GM23338 (cell line): ENCODE data around the gene BPI. TPM values are rescaled to one million over a fixed set of nuclear protein-coding genes. Genes with fewer than 3 reads are reported as not detected.

Experiments used
- ATAC-seq: fragments of 200-7000 bp; cut with Tn5 transposase; 3 replicates; pipeline ENCODE4 v1.9.1; 2020
- DNase-seq: peaks from one replicate; pipeline ENCODE4 v3.0.0-alpha.2; 2015; ENCODE audit warnings: low spot score
- H2AFZ ChIP-seq: fragments of 200-600 bp; sonication (generic); 2 replicates; pipeline ENCODE4 v1.8.0; 2016; ENCODE audit warnings: antibody characterized with exemption, mild to moderate bottlenecking, moderate library complexity
- H3F3A ChIP-seq: fragments of 200-600 bp; sonication (generic); replicated peaks from 2 replicates; pipeline ENCODE4 v1.8.0; 2017; ENCODE audit warnings: antibody characterized with exemption, mixed run types, low read depth
- H3K27ac ChIP-seq: fragments of 200-600 bp; sonication (generic); 2 replicates; pipeline ENCODE4 v1.6.1; 2016; ENCODE audit warnings: low read depth
- H3K27me3 ChIP-seq: fragments of 200-600 bp; sonication (generic); 2 replicates; pipeline ENCODE4 v1.8.0; 2016; ENCODE audit warnings: mild to moderate bottlenecking, mixed run types, moderate library complexity; ENCODE audit not compliant: insufficient read depth
- H3K36me3 ChIP-seq: fragments of 200-600 bp; sonication (generic); 2 replicates; pipeline ENCODE4 v1.8.0; 2016; ENCODE audit warnings: mild to moderate bottlenecking; ENCODE audit not compliant: insufficient read depth
- H3K4me1 ChIP-seq: fragments of 200-600 bp; sonication (generic); 2 replicates; pipeline ENCODE4 v1.8.0; 2016; ENCODE audit warnings: mild to moderate bottlenecking, moderate library complexity; ENCODE audit not compliant: insufficient read depth
- H3K4me2 ChIP-seq: fragments of 200-600 bp; sonication (generic); 2 replicates; pipeline ENCODE4 v1.7.1; 2017; ENCODE audit warnings: mixed run types
- H3K4me3 ChIP-seq: fragments of 200-600 bp; sonication (generic); 2 replicates; pipeline ENCODE4 v1.6.1; 2016; ENCODE audit warnings: mixed run types
- H3K79me2 ChIP-seq: fragments of 200-600 bp; sonication (generic); replicated peaks from 2 replicates; pipeline ENCODE4 v1.8.0; 2017; ENCODE audit warnings: mild to moderate bottlenecking; ENCODE audit not compliant: insufficient read depth
- H3K9me2 ChIP-seq: fragments of 200-600 bp; sonication (generic); 2 replicates; pipeline ENCODE4 v1.8.0; 2017; ENCODE audit not compliant: insufficient read depth
- H4K20me1 ChIP-seq: fragments of 200-600 bp; sonication (generic); replicated peaks from 2 replicates; pipeline ENCODE4 v1.8.0; 2017; ENCODE audit warnings: mild to moderate bottlenecking; ENCODE audit not compliant: insufficient read depth
- H3K27ac Mint-ChIP-seq: 2 replicates; pipeline ENCODE4 v1.8.0; 2020; ENCODE audit warnings: inconsistent platforms, mild to moderate bottlenecking, moderate library complexity, mixed read lengths
- H3K27me3 Mint-ChIP-seq: 3 replicates; pipeline ENCODE4 v1.8.0; 2022; ENCODE audit warnings: low read depth, mild to moderate bottlenecking, moderate library complexity, mixed read lengths, inconsistent platforms; ENCODE audit not compliant: insufficient read depth, poor library complexity
- H3K36me3 Mint-ChIP-seq: 3 replicates; pipeline ENCODE4 v1.8.0; 2021; ENCODE audit warnings: low read depth, mild to moderate bottlenecking, inconsistent platforms, moderate library complexity, mixed read lengths
- H3K4me1 Mint-ChIP-seq: 3 replicates; pipeline ENCODE4 v1.8.0; 2020; ENCODE audit warnings: mild to moderate bottlenecking, inconsistent platforms, mixed read lengths
- H3K4me3 Mint-ChIP-seq: 3 replicates; pipeline ENCODE4 v1.8.0; 2021; ENCODE audit warnings: moderate library complexity, mild to moderate bottlenecking, inconsistent platforms, mixed read lengths
- H3K9me3 Mint-ChIP-seq: 3 replicates; pipeline ENCODE4 v1.8.0; 2020; ENCODE audit warnings: moderate library complexity, mild to moderate bottlenecking, inconsistent platforms, mixed read lengths
- CREB1 ChIP-seq: fragments of 250-450 bp; sonication (Bioruptor Pico); IDR thresholded peaks from 2 replicates; pipeline ENCODE4 v1.5.0; 2020; ENCODE audit warnings: low read depth, mild to moderate bottlenecking, moderate library complexity
- EZH2 ChIP-seq: fragments of 200-600 bp; sonication (generic); IDR thresholded peaks from one replicate; pipeline ENCODE4 v1.8.0; 2017; ENCODE audit warnings: antibody characterized with exemption, mild to moderate bottlenecking, low read depth; ENCODE audit not compliant: unreplicated experiment
- EZH2phosphoT487 ChIP-seq: fragments of 200-600 bp; sonication (generic); IDR thresholded peaks from one replicate; pipeline ENCODE4 v1.8.1; 2018; ENCODE audit warnings: antibody characterized with exemption; ENCODE audit not compliant: unreplicated experiment
- NANOG ChIP-seq: IDR thresholded peaks from 2 replicates; pipeline ENCODE4 v1.6.1; 2016; ENCODE audit warnings: antibody characterized with exemption, borderline replicate concordance
- ZNF114 ChIP-seq: fragments of 250-450 bp; sonication (Bioruptor Pico); IDR thresholded peaks from 2 replicates; pipeline ENCODE4 v1.5.0; 2020; ENCODE audit warnings: mild to moderate bottlenecking, moderate library complexity
- ZNF331 ChIP-seq: fragments of 250-450 bp; sonication (Bioruptor Pico); IDR thresholded peaks from 2 replicates; pipeline ENCODE4 v1.5.0; 2020; ENCODE audit warnings: low read depth, mild to moderate bottlenecking, moderate library complexity
- polyA plus RNA-seq: library from polyadenylated mRNA; unstranded; fragments of >200 nt; fragmentation: Nextera tagmentation; extraction: Ambion mirVana; gene quantifications from 2 replicates; pipeline ENCODE4 v1.2.1, GENCODE V29; 2016
- total RNA-seq: library from RNA; depleted of rRNA; stranded (reverse); fragments of >200 nt; shearing (Covaris generic); gene quantifications from 2 replicates; pipeline ENCODE4 v1.2.3, GENCODE V29; 2014
- TF ChIP-seq, protein P1 (sequence below), 2 experiments: fragments of 200-600 bp in 1 of 2; sonication (generic) in 1 of 2; conservative IDR thresholded peaks; 2 replicates each; pipeline versions ENCODE4 v1.5.1 to v1.6.1; 2016 to 2017; ENCODE audit warnings: antibody characterized with exemption in 2 of 2, low read depth in 2 of 2, mild to moderate bottlenecking in 2 of 2, moderate library complexity in 1 of 2
- TF ChIP-seq, protein P2 (sequence below): IDR thresholded peaks from one replicate; pipeline ENCODE4 v1.6.1; 2018; ENCODE audit warnings: antibody characterized with exemption; ENCODE audit not compliant: unreplicated experiment
- TF ChIP-seq, protein P3 (sequence below): IDR thresholded peaks from 2 replicates; pipeline ENCODE4 v1.6.1; 2016; ENCODE audit warnings: antibody characterized with exemption
- TF ChIP-seq, protein P4 (sequence below): fragments of 250-450 bp; sonication (Bioruptor Pico); IDR thresholded peaks from 2 replicates; pipeline ENCODE4 v1.5.0; 2020; ENCODE audit warnings: mild to moderate bottlenecking, moderate library complexity

The BPI gene
- total and polyA plus RNA-seq, 2 experiments from 2014 or later, result not detected

DNA sequence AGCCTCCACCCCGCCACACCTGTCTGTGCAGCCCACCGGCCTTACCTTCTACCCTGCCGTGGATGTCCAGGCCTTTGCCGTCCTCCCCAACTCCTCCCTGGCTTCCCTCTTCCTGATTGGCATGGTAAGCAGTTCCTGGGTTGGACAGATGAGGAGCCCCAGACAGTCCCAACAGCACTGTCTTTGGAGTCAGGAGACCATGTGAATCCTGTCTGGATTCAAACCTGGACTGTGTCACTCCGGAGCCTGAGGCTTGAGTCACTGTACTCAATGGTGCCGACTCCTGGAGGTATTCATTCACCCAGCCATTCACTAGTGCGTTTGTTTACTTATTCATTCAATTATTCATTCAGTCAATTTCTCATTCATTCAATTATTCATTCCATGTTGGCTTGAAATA is 22.4 kb downstream of the BPI start:
- Histone ChIP-seq H3K36me3 (no peaks in the 10 kb centered on the region), H3K4me1 (no peaks in the 10 kb centered on the region), H3K4me2 (no peak overlapping the region), H3K4me3 (no peak overlapping the region), H3K27ac (no peak overlapping the region), H2AFZ (no peak overlapping the region), H4K20me1 (no peaks in the 10 kb centered on the region), H3K79me2 (no peaks in the 10 kb centered on the region), H3F3A (no peaks in the 10 kb centered on the region), H3K27me3 (no peaks in the 10 kb centered on the region), H3K9me2 (no peaks in the 10 kb centered on the region)
- DNase-seq, result no peak
- ATAC-seq, result no peak
- H3K9me3 Mint-ChIP-seq, result no peaks in the 10 kb centered on the region
- H3K36me3 Mint-ChIP-seq, result no peaks in the 10 kb centered on the region
- no peaks in the 10 kb centered on the region for H3K4me1 Mint-ChIP-seq
- TF ChIP-seq, protein P1, sequence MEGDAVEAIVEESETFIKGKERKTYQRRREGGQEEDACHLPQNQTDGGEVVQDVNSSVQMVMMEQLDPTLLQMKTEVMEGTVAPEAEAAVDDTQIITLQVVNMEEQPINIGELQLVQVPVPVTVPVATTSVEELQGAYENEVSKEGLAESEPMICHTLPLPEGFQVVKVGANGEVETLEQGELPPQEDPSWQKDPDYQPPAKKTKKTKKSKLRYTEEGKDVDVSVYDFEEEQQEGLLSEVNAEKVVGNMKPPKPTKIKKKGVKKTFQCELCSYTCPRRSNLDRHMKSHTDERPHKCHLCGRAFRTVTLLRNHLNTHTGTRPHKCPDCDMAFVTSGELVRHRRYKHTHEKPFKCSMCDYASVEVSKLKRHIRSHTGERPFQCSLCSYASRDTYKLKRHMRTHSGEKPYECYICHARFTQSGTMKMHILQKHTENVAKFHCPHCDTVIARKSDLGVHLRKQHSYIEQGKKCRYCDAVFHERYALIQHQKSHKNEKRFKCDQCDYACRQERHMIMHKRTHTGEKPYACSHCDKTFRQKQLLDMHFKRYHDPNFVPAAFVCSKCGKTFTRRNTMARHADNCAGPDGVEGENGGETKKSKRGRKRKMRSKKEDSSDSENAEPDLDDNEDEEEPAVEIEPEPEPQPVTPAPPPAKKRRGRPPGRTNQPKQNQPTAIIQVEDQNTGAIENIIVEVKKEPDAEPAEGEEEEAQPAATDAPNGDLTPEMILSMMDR (conservative IDR thresholded peaks at IDR 0.05; ENCODE audit: low read depth in 2 of 2), result no peak
- TF ChIP-seq, protein P2, sequence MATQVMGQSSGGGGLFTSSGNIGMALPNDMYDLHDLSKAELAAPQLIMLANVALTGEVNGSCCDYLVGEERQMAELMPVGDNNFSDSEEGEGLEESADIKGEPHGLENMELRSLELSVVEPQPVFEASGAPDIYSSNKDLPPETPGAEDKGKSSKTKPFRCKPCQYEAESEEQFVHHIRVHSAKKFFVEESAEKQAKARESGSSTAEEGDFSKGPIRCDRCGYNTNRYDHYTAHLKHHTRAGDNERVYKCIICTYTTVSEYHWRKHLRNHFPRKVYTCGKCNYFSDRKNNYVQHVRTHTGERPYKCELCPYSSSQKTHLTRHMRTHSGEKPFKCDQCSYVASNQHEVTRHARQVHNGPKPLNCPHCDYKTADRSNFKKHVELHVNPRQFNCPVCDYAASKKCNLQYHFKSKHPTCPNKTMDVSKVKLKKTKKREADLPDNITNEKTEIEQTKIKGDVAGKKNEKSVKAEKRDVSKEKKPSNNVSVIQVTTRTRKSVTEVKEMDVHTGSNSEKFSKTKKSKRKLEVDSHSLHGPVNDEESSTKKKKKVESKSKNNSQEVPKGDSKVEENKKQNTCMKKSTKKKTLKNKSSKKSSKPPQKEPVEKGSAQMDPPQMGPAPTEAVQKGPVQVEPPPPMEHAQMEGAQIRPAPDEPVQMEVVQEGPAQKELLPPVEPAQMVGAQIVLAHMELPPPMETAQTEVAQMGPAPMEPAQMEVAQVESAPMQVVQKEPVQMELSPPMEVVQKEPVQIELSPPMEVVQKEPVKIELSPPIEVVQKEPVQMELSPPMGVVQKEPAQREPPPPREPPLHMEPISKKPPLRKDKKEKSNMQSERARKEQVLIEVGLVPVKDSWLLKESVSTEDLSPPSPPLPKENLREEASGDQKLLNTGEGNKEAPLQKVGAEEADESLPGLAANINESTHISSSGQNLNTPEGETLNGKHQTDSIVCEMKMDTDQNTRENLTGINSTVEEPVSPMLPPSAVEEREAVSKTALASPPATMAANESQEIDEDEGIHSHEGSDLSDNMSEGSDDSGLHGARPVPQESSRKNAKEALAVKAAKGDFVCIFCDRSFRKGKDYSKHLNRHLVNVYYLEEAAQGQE, result no peak
- no peak for TF ChIP-seq ZNF331 (CRISPR knock-in tag)
- TF ChIP-seq NANOG, result no peak
- TF ChIP-seq ZNF114 (CRISPR knock-in tag), result no peak
- TF ChIP-seq, protein P3, sequence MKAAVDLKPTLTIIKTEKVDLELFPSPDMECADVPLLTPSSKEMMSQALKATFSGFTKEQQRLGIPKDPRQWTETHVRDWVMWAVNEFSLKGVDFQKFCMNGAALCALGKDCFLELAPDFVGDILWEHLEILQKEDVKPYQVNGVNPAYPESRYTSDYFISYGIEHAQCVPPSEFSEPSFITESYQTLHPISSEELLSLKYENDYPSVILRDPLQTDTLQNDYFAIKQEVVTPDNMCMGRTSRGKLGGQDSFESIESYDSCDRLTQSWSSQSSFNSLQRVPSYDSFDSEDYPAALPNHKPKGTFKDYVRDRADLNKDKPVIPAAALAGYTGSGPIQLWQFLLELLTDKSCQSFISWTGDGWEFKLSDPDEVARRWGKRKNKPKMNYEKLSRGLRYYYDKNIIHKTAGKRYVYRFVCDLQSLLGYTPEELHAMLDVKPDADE, result no peak
- TF ChIP-seq, protein P4, sequence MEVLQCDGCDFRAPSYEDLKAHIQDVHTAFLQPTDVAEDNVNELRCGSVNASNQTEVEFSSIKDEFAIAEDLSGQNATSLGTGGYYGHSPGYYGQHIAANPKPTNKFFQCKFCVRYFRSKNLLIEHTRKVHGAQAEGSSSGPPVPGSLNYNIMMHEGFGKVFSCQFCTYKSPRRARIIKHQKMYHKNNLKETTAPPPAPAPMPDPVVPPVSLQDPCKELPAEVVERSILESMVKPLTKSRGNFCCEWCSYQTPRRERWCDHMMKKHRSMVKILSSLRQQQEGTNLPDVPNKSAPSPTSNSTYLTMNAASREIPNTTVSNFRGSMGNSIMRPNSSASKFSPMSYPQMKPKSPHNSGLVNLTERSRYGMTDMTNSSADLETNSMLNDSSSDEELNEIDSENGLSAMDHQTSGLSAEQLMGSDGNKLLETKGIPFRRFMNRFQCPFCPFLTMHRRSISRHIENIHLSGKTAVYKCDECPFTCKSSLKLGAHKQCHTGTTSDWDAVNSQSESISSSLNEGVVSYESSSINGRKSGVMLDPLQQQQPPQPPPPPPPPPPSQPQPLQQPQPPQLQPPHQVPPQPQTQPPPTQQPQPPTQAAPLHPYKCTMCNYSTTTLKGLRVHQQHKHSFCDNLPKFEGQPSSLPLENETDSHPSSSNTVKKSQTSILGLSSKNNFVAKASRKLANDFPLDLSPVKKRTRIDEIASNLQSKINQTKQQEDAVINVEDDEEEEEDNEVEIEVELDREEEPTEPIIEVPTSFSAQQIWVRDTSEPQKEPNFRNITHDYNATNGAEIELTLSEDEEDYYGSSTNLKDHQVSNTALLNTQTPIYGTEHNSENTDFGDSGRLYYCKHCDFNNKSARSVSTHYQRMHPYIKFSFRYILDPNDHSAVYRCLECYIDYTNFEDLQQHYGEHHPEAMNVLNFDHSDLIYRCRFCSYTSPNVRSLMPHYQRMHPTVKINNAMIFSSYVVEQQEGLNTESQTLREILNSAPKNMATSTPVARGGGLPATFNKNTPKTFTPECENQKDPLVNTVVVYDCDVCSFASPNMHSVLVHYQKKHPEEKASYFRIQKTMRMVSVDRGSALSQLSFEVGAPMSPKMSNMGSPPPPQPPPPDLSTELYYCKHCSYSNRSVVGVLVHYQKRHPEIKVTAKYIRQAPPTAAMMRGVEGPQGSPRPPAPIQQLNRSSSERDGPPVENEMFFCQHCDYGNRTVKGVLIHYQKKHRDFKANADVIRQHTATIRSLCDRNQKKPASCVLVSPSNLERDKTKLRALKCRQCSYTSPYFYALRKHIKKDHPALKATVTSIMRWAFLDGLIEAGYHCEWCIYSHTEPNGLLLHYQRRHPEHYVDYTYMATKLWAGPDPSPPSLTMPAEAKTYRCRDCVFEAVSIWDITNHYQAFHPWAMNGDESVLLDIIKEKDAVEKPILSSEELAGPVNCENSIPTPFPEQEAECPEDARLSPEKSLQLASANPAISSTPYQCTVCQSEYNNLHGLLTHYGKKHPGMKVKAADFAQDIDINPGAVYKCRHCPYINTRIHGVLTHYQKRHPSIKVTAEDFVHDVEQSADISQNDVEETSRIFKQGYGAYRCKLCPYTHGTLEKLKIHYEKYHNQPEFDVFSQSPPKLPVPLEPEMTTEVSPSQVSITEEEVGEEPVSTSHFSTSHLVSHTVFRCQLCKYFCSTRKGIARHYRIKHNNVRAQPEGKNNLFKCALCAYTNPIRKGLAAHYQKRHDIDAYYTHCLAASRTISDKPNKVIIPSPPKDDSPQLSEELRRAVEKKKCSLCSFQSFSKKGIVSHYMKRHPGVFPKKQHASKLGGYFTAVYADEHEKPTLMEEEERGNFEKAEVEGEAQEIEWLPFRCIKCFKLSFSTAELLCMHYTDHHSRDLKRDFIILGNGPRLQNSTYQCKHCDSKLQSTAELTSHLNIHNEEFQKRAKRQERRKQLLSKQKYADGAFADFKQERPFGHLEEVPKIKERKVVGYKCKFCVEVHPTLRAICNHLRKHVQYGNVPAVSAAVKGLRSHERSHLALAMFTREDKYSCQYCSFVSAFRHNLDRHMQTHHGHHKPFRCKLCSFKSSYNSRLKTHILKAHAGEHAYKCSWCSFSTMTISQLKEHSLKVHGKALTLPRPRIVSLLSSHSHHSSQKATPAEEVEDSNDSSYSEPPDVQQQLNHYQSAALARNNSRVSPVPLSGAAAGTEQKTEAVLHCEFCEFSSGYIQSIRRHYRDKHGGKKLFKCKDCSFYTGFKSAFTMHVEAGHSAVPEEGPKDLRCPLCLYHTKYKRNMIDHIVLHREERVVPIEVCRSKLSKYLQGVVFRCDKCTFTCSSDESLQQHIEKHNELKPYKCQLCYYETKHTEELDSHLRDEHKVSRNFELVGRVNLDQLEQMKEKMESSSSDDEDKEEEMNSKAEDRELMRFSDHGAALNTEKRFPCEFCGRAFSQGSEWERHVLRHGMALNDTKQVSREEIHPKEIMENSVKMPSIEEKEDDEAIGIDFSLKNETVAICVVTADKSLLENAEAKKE, result no peak
- no peak for TF ChIP-seq CREB1 (CRISPR knock-in tag)
- TF ChIP-seq EZH2, result no peak
- no peak for TF ChIP-seq EZH2phosphoT487
- H3K27ac Mint-ChIP-seq, result no peak overlapping the region
- H3K27me3 Mint-ChIP-seq, result peaks cover 5% of the 10 kb centered on the region
- H3K4me3 Mint-ChIP-seq, result no peak overlapping the region
